Measurements from ENCODE around the gene WHRN. TPM values are rescaled to one million over a fixed set of nuclear protein-coding genes. Genes with fewer than 3 reads are reported as not detected.
A peak's percentile ranks its signal among the peaks of the same experiment; 100 is the strongest.

The WHRN gene
- total and polyA plus RNA-seq, 4 donors, result 4.4 to 26.8 (median 16.8) TPM

- Histone ChIP-seq H3K27ac (ENCODE audit: low read depth, low read length) (peak overlapping the region; percentile 87), H3K4me1 (ENCODE audit: control insufficient read depth, insufficient read depth, low read length) (peaks cover 77% of the 10 kb centered on the region), H3K36me3 (ENCODE audit: control insufficient read depth, insufficient read depth, low read length) (peaks cover 3% of the 10 kb centered on the region), H3K27me3 (ENCODE audit: control insufficient read depth, insufficient read depth, low read length) (no peaks in the 10 kb centered on the region), H3K4me3 (ENCODE audit: low read depth, low read length) (peak overlapping the region; percentile 55), H3K9me3 (ENCODE audit: control insufficient read depth, insufficient read depth, low read length) (no peaks in the 10 kb centered on the region)
- no peak for DNase-seq (ENCODE audit: low read depth in 4 of 6, low spot score in 6 of 6)
- whole genome bisulfite sequencing (ENCODE audit: insufficient coverage), result 35% methylated on average over 9 of the region's 10 CpGs
These were observed 118.8 kb downstream of the WHRN start for GRCh38 chr9:114386361-114386885.

- Histone ChIP-seq H3K4me1 (ENCODE audit: control insufficient read depth, insufficient read depth, low read length) (peaks cover 77% of the 10 kb centered on the region), H3K27ac (ENCODE audit: low read depth, low read length) (peak overlapping the region; percentile 37), H3K36me3 (ENCODE audit: control insufficient read depth, insufficient read depth, low read length) (peaks cover 10% of the 10 kb centered on the region), H3K27me3 (ENCODE audit: control insufficient read depth, insufficient read depth, low read length) (no peaks in the 10 kb centered on the region), H3K9me3 (ENCODE audit: control insufficient read depth, insufficient read depth, low read length) (no peaks in the 10 kb centered on the region), H3K4me3 (ENCODE audit: low read depth, low read length) (no peak overlapping the region)
- peak in 1 of 6 donors; percentile 36 for DNase-seq (ENCODE audit: low read depth in 4 of 6, low spot score in 6 of 6)
- 51% methylated on average over 9 of the region's 11 CpGs for WGBS (ENCODE audit: insufficient coverage)
These were observed 119.7 kb downstream of the WHRN start for GRCh38 chr9:114385397-114386181.

- H3K9me3 ChIP-seq (ENCODE audit: control insufficient read depth, insufficient read depth, low read length), result no peaks in the 10 kb centered on the region
These were observed 120.4 kb downstream of the WHRN start for GRCh38 chr9:114384836-114385396.

DNA sequence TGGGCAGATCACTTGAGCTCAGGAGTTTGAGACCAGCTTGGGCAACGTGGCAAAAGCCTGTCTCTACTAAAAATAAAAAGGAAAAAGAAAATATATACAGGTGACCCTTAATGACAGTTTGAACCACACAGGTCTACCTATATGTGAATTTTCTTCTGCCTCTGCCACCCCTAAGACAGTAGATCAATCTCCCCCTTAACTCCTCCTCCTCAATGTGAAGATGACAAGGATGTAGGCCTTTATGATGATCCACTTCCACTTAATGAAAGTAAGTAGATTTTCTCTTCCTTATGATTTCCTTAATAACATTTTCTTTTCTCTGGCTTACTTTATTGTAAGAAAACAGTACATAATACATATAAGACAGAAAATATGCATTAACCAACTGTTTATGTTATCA, 120.9 kb downstream of the WHRN start:
- no CpG with 5 or more reads among the region's 1 CpG for WGBS (ENCODE audit: insufficient coverage)
- Histone ChIP-seq H3K9me3 (ENCODE audit: control insufficient read depth, insufficient read depth, low read length) (no peaks in the 10 kb centered on the region), H3K4me1 (ENCODE audit: control insufficient read depth, insufficient read depth, low read length) (peaks cover 67% of the 10 kb centered on the region), H3K27me3 (ENCODE audit: control insufficient read depth, insufficient read depth, low read length) (no peaks in the 10 kb centered on the region), H3K4me3 (ENCODE audit: low read depth, low read length) (no peak overlapping the region), H3K36me3 (ENCODE audit: control insufficient read depth, insufficient read depth, low read length) (peaks cover 14% of the 10 kb centered on the region), H3K27ac (ENCODE audit: low read depth, low read length) (no peak overlapping the region)
- no peak for DNase-seq (ENCODE audit: low read depth in 4 of 6, low spot score in 6 of 6)

More at GRCh38 chr9:114384836-114385396, 120.4 kb downstream of the WHRN start:
- DNase-seq (ENCODE audit: low read depth in 4 of 6, low spot score in 6 of 6), result no peak
- peaks cover 71% of the 10 kb centered on the region for H3K4me1 ChIP-seq (ENCODE audit: control insufficient read depth, insufficient read depth, low read length)
- WGBS (ENCODE audit: insufficient coverage), result 89% methylated on average over 7 of the region's 7 CpGs
- peaks cover 10% of the 10 kb centered on the region for H3K36me3 ChIP-seq (ENCODE audit: control insufficient read depth, insufficient read depth, low read length)
- H3K27me3 ChIP-seq (ENCODE audit: control insufficient read depth, insufficient read depth, low read length), result no peaks in the 10 kb centered on the region
- H3K4me3 ChIP-seq (ENCODE audit: low read depth, low read length), result no peak overlapping the region
- peak overlapping the region; percentile 37 for H3K27ac ChIP-seq (ENCODE audit: low read depth, low read length)

- Histone ChIP-seq H3K36me3 (ENCODE audit: control insufficient read depth, insufficient read depth, low read length) (peaks cover 17% of the 10 kb centered on the region), H3K27me3 (ENCODE audit: control insufficient read depth, insufficient read depth, low read length) (no peaks in the 10 kb centered on the region), H3K4me3 (ENCODE audit: low read depth, low read length) (no peak overlapping the region), H3K27ac (ENCODE audit: low read depth, low read length) (peak overlapping the region; percentile 76), H3K4me1 (ENCODE audit: control insufficient read depth, insufficient read depth, low read length) (peaks cover 61% of the 10 kb centered on the region), H3K9me3 (ENCODE audit: control insufficient read depth, insufficient read depth, low read length) (no peaks in the 10 kb centered on the region)
- peak in 2 of 6 donors; percentile 49 to 52 for DNase-seq (ENCODE audit: low read depth in 4 of 6, low spot score in 6 of 6)
- 25% methylated on average over 3 of the region's 8 CpGs for WGBS (ENCODE audit: insufficient coverage)
These were observed 121.6 kb downstream of the WHRN start for GRCh38 chr9:114383521-114384231.

DNA sequence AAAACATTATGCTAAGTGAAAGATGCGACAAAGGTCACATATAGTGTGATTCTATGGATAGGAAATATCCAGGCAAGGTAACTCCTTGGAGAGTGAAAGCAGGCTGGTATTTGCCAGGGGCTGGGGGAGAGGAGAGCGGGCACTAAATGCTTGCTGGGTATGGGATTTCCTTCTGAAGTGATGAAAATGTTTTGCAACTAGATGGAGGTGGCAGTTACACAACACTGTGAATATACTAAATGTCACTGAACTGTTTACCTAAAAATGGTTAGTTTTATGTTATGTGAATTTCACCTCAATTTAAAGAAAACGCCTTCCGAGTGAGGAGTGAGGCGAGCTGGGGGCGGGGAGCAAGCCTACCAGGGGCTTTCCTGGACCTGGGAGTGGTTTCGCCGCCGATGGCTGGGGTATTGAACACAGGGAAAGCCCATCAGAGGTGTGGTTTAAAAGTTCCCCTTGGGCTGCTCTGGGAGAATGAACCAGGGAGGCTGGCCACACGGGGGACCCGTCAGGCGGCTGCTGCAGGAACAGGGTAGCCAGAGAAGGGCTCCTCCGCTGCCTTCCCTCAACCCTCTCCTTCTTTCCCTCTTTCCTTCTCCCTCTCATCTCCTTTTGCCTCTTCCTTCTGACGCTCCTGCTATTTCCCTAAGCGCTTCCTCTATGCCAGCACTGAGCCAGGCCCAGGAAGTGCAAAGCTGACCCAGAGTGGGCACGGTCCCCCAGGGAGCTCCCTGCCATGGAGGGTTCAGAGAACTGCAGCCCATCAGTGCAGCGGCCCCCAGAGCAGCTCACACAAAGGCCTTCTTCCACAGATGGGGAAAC, 122.4 kb downstream of the WHRN start:
- peaks cover 53% of the 10 kb centered on the region for H3K4me1 ChIP-seq (ENCODE audit: control insufficient read depth, insufficient read depth, low read length)
- peak overlapping the region; percentile 76 for H3K27ac ChIP-seq (ENCODE audit: low read depth, low read length)
- no peak for DNase-seq (ENCODE audit: low read depth in 4 of 6, low spot score in 6 of 6)

DNA sequence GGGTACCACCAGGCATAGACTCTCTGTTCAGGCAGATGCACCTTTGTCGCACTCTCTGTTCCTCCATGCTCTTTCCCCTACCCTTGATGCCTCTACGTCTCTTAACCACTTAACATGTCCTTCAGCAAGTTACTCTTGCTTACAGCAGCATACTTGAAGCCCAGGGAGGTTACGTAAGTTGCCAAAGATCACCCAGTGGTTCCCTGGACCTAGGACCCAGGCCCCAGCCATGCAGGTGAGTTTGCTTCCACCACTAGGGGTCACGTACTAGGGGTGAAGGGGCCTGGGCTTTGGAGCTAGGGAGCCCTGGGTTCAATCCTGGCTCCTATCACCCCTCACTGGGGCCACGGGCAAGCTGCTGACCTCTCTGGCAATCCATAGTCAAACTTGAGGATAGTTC, 126.4 kb downstream of the WHRN start:
- H3K4me3 ChIP-seq (ENCODE audit: low read depth, low read length), result no peak overlapping the region
- no peak for DNase-seq (ENCODE audit: low read depth in 4 of 6, low spot score in 6 of 6)
- WGBS (ENCODE audit: insufficient coverage), result 100% methylated on average over 4 of the region's 5 CpGs
- H3K36me3 ChIP-seq (ENCODE audit: control insufficient read depth, insufficient read depth, low read length), result peaks cover 45% of the 10 kb centered on the region
- H3K9me3 ChIP-seq (ENCODE audit: control insufficient read depth, insufficient read depth, low read length), result no peaks in the 10 kb centered on the region
- no peak overlapping the region for H3K27ac ChIP-seq (ENCODE audit: low read depth, low read length)
- peaks cover 18% of the 10 kb centered on the region for H3K4me1 ChIP-seq (ENCODE audit: control insufficient read depth, insufficient read depth, low read length)
- no peaks in the 10 kb centered on the region for H3K27me3 ChIP-seq (ENCODE audit: control insufficient read depth, insufficient read depth, low read length)

More for the DNA sequence above, 122.4 kb downstream of the WHRN start:
- Histone ChIP-seq H3K4me3 (ENCODE audit: low read depth, low read length) (no peak overlapping the region), H3K9me3 (ENCODE audit: control insufficient read depth, insufficient read depth, low read length) (no peaks in the 10 kb centered on the region), H3K27me3 (ENCODE audit: control insufficient read depth, insufficient read depth, low read length) (no peaks in the 10 kb centered on the region), H3K36me3 (ENCODE audit: control insufficient read depth, insufficient read depth, low read length) (peaks cover 20% of the 10 kb centered on the region)
- 41% methylated on average over 15 of the region's 17 CpGs for WGBS (ENCODE audit: insufficient coverage)

GRCh38 chr9:114378016-114378415, 127.3 kb downstream of the WHRN start:
- H3K4me3 ChIP-seq (ENCODE audit: low read depth, low read length), result no peak overlapping the region
- peaks cover 10% of the 10 kb centered on the region for H3K4me1 ChIP-seq (ENCODE audit: control insufficient read depth, insufficient read depth, low read length)
- no peaks in the 10 kb centered on the region for H3K27me3 ChIP-seq (ENCODE audit: control insufficient read depth, insufficient read depth, low read length)
- no peak overlapping the region for H3K27ac ChIP-seq (ENCODE audit: low read depth, low read length)
- no peak for DNase-seq (ENCODE audit: low read depth in 4 of 6, low spot score in 6 of 6)
- peaks cover 53% of the 10 kb centered on the region for H3K36me3 ChIP-seq (ENCODE audit: control insufficient read depth, insufficient read depth, low read length)
- 91% methylated on average over 8 of the region's 8 CpGs for WGBS (ENCODE audit: insufficient coverage)
- no peaks in the 10 kb centered on the region for H3K9me3 ChIP-seq (ENCODE audit: control insufficient read depth, insufficient read depth, low read length)

Measured in spinal cord (tissue), 10 donors.